HG02840 (cell line): ENCODE data around the gene KRTAP10-6.
"Not testable (repeated sequence)": the region's sequence is repeated elsewhere in the genome, so short reads cannot be mapped to it uniquely, and the experiment has no call there.

Source experiments
- ATAC-seq: cut with Tn5 transposase; IDR thresholded peaks from one replicate; pipeline ENCODE4 v1.9.1; 2021; ENCODE audit warnings: mild to moderate bottlenecking, moderate library complexity, moderate number of reproducible peaks; ENCODE audit not compliant: unreplicated experiment, low FRiP score

The KRTAP10-6 gene

DNA sequence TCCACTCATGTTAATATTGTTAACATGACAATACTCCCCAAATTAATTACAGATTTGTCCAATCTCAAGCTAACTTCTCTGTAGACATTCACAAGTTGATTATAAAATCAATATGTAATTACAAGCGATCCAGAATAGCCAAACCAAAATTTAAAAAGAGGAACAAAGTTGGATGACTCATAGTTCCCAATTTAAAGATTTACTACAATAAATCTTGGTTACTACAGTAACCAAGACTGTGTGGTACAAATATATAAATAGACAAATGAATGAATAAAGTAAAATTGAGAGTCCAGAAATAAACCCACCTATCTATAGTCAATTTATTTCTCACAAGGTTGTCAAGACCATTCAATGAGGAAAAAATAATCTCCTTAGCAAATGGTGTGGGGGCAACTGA, 25.9 kb downstream of the KRTAP10-6 start:
- ATAC-seq = no peak

DNA sequence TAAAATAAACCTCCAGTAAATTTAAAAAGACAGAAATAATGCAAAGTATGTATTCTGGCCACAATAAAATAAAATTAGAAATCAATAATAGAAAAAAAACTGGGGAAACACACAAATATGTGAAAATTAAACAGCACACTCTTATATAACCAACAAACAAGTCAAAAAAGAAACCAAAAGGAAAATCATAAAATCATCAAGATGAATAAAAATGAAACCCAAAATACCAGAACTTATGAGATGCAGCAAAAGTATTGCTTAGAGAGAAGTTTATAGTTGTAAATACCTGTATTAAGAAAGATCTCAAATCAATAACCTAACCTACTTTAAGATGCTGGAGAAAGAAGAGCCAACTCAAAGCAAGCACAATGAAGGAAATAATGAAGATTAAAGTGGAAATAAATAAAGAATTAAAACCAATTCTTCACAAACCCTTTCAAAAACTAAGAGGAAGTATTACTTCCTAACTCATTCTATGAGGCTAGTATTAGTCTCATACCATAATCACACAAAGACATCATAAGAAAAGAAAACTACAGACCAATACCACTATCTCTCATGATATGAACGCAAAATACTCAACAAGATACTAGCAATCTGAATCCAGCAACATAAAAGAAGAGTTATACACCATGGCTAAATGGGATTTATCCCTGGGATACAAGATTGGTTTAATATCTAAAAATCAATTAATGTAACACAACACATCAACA, 27.3 kb downstream of the KRTAP10-6 start:
- no peak for ATAC-seq

DNA sequence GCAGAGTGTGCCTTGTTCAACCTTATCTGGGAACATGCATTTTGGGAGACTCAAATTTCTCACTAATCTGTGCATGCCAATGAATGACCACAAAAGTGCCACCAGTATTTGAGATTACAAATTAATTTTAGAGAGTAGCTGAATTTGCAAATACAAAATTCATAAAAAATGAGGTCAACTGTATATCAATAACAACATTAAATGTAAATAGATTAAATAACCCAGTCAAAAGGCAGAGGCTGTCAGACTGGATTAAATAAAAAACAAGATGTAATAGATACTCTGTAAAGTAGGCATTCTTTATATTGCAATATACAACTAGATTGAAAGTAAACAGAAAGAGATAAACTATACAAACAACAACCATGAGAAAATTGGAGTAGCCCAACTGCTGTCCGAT, 28.2 kb downstream of the KRTAP10-6 start:
- no peak for ATAC-seq

DNA sequence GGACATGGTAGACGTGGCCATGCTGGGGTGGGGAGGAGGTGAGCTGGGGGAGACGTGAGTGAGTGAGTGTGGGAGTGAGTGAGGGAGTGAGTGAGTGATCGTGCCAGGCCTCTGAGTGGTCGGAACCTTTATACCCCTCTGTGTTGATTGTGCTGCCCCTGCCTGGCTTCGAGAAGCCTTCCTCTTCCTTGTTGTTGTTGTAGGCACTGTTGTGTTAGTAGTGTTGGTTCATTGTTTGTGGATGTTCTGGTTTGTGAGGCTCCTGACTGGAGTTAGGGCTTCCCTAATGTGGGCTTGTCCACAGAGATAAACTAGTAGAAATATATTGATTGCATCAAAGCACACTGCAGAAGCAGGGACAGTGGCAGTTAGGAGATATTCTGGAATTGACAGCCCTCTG, 33.6 kb downstream of the KRTAP10-6 start, which contains the start of gene KRTAP10-3:
TSS of gene KRTAP10-3 (minus strand) at position 101 of the 400 bp plus-strand sequence. CDS start at position 21, 80 bp downstream.
- ATAC-seq = no peak

DNA sequence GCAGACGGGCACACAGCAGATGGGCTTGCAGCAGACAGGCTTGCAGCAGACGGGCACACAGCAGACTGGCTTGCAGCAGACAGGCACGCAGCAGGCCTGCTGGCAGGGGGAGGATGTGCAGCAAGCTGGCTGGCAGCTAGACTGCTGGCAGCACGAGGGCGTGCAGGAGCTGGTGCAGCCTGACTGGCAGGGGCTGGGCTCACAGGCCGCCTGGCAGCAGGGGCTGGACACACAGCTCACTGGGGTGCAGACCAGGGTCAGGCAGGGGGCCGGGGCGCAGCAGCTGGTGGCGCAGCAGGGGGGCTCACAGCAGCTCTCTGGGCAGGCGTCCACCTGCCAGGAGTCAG, 34.0 kb downstream of the KRTAP10-6 start:
- ATAC-seq = not testable (repeated sequence)

DNA sequence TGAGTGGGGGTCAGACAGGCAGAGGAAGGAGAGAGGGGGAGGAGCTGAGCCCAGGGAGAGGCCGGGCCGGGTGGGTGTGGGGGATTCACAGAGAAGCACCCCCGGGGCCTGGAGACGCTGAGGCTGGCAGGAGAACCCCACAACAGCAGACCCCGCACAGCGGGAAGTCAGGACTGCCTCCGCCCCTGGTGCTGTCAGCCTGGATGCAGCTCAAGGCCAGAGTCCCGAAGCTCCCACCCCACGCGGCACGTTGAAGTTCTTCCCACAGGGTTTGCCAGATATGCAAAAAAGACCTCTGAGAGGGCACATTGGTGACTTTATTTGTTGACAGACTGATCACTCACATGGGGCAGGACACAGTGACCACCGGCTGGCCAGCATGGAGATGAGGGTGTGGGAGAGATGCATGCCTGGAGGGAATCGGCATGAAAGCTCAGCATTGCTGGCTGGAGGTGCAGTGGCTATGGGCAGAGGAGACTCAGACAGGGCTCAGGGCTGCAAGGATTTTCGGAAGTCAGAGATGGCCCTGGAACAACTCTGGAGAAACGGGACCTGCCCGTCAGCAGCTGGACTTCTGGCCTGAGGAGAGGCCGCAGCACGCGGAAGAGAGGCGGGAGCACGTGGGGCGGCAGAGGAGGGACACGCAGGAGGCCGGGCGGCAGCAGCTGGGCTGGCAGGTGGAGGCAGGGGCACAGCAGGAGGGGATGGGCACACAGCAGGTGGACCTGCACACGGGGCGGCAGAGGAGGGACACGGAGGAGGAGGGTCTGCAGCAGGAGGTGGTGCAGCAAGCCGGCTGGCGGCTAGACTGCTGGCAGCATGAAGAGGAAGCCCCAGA, 34.6 kb downstream of the KRTAP10-6 start:
- no peak for ATAC-seq

DNA sequence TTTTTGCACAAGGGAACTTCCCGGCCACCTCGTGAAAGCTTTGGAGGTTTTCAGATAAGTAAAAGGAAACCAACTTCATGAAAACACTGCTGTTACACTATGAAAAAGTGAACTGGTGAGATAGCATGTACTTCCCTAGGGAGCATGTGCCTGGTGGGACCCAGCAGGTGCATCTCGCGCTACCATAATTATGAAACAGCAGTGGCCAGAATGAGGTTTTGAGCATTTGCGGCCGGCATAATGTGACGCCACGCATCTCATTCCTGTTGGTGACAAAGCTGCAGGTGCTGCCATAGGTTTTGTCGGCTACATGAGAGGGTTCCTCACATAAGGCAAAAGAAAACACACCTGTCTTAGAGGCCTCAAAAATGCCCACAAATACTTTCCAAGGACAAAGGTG, 35.4 kb downstream of the KRTAP10-6 start:
- ATAC-seq = no peak

DNA sequence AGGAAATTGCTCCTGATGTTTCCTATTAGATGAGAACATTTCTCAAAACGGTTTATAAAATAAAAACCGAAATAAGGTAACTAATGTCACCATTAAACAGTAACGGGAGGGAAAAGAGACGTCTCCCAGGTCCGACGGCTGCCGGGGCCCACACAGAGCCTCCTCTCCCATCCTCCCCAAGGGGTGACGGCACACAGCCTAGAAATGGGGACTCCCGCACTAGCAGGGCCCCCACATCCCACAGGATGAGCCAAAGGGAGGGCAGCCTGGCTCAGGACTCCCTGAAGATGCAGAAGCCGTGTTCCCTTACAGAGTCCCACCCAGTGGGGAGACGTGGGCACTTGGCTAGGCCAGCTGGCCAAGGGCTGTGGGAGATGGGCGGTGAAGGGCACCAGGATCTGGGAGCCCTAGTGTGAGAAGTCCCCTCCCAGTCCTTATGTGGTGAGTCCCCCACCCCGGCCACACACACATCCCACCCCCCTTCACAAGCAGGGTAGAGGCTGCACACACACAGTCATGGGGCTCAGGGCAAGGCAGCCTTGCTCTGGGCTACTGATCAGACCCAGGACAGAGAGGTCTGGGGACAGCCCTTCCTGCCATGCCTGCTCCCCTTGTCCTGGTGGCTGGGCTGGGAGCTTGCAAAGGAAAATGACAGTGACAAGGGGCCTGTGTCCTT, 37.0 kb downstream of the KRTAP10-6 start:
- ATAC-seq = no peak

DNA sequence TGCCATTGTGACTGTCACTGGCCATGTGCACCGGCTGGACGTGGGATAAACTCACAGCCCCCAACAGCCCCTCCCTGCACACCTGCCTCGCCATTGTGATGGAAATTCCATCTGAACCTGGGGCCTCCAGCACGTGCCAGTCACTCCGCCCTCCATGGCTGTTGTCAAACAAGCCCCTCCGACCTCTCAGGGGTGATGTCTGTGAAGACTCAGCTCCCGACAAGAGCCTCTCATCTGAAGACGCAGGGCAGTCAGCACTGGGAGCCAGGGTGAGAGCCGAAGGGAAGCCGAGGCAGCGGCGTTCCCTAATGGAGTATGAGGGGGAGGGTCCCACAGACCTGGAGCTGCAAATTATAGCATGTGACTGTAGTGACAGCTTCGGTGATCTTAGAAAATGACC, 39.6 kb downstream of the KRTAP10-6 start:
- no peak for ATAC-seq

DNA sequence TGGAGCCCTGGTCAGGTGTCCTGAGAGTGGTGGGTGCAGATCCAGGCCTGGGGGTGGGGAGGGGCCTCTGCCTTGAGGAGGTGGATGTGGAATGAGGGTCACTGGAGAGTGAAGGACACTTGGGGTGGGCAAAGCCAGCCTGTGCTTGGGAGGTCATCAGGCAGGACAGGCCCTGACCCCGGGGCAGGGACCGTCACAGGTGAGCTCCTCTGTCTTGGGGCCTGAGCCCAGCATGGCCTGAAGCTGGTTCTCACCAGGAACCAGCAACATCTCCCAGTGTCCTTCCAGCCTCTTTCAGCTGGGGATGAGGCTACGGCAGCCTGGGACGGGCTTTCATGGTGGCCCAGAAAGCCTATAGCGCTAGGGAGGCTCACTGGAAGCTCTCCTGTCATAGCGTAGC, 40.2 kb downstream of the KRTAP10-6 start:
- no peak for ATAC-seq

DNA sequence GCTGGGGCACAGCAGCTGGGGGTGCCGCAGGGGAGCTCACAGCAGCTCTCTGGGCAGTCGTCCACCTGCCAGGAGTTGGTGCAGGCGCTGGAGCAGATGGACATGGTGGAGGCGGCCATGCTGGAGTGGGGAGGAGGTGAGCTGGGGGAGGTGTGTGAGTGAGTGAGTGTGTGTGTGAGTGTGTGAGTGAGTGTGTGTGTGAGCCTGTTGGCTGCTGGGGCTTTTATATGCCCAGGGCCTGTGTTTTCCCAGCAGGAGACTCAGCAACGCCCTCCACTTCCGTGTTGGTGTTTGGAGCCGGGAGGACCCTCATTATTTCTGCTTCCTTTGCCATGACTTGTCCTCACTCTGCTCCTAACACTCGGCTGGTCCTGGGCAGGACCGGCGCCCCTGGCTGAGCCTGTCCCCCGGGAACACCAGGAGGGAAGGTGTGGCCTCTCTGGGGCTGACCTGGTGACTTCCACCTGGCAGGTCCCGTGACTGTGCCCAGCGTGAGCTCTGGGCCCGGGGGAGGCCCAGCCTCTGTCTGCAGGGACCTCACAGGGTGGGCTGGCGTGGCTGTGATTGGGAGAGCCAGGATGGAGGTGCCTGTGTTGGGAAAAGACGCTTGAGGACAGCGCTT, 40.9 kb downstream of the KRTAP10-6 start, which contains the start of gene KRTAP10-2:
TSS of gene KRTAP10-2 (minus strand) at position 166 of the 622 bp plus-strand sequence. CDS start at position 119, 47 bp downstream.
- no peak for ATAC-seq

DNA sequence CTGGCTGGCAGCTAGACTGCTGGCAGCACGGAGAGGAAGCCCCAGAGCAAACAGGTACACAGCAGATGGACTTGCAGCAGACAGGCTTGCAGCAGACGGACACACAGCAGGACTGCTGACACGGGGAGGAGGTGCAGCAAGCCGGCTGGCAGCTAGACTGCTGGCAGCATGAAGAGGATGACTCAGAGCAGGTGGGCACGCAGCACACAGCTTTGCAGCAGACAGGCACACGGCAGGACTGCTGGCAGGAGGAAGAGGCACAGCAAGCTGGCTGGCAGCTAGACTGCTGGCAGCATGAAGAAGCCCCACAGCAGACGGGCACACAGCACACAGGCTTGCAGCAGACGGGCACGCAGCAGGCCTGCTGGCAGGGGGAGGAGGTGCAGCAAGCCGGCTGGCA, 41.5 kb downstream of the KRTAP10-6 start:
- ATAC-seq = no peak

DNA sequence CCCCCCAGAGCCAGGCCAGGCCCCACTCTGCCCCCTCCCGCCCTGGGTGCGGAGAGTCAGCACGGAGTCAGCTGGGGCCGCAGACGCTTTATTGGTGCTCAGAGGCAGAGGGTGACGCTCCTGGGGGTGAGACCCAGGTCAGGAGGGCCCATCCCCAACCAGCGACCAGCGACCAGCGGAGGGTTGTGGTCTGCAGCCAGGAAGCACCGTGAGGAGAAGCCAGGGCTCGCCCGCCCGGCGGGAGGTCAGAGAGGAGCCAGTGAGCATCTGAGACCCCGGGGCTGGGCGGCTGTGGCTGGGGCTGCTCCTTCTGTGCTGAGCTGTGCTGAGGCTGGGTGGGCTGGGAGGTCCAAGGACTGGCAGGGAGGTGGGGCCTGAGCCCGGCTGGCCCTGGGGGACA, 42.0 kb downstream of the KRTAP10-6 start:
- not testable (repeated sequence) for ATAC-seq

DNA sequence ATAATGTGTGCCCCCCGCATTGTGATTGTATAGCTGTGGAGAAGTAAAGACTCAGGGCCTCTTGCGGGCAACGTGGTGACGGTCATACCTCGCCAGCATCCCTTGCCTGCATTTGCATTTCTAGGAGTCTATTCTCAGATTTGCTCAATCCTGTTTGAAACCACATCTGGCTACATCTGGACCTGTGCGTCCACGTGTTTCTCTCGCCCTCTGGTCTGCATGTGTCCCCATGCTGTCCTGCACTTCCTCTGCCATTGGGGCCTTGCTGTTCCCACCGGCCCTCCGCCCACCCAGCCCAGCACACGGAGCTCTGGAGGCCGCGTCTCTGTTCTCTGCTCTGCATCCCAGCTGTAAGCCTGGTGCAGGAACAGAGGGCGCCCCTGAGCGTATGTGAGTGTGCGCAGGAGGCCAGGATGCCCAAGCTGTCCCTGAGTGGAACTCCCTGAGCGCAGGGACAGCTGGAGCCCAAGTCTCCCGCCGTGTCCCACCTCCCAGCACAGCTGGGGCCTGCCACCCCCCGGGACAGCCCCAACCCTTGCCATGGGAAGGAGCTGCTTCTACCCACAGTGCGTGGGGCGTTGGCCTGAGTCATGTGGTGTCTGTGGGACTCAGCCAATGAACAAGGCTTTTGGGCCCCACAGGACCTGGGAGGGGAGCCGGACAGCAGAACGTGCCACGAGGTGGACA, 42.6 kb downstream of the KRTAP10-6 start:
- ATAC-seq = no peak

DNA sequence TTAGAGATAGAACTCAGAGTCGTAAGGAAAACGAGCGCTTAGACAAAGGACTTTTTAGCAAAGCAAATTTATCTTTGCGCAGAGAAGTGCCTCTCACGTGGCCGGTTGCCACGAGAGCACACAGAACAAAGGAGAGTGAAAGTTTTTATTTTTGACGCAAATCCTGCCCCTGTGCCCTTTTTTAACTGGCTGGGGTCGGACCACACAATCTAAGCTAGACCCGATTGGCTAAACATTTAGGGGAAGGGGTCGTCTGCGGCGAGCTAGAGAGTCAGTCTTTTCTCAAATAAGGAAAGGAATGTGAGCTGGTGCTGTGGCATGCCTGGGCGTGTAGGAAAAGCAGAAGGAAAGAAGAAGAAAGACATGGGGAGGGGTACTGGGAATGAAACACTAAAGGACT, 43.4 kb downstream of the KRTAP10-6 start:
- ATAC-seq = no peak

DNA sequence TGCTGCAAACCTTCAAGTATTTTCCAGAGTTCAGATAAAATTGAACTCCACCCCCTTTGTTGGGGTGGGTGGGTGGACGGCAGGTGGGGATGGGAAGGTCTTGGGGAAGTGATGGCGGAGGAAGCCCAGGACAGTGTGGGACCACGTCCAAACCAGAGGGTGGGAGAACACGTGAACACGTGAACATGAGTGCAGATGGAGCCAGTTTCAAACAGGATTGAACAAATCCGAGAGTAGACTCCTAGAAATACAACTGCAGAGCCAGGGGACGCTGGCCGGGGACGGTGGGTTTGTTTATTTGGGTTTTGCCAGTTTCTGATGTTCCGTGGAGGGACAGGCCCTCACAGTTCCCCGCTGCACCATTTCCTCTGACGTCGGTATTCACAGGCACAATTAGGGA, 43.9 kb downstream of the KRTAP10-6 start:
- no peak for ATAC-seq

DNA sequence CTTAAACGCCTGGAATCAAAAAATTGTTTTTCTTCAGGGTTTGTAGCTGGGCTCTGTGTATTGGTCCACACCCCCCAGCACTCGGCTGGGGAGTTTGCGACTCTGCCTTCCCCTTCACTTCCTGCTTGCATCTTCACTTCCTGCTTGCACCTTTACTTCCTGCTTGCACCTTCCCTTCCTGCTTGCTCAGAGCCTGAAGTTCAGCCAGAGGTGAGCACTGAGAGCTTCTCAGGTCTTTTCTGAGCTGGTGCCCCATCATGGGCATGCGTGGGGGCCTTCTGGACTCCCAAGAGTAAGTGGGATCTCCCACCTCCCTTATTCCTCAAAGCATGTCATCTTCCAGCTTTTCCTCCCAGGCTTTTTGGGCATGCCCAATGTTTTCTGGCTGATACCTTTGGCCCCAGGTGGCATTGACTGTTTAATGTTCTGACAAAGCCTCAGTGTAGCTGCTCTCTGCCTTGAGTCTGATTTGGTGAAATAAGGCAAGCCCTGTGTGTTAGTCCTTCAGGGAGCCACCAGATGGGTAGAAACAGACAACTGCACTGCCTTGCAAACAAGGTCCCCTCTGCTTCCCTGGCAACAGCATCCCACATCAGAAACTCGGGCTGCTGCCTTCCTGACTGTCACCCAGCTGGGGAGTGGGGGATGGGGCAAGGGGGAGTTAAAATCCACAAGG, 44.5 kb downstream of the KRTAP10-6 start:
- no peak for ATAC-seq

DNA sequence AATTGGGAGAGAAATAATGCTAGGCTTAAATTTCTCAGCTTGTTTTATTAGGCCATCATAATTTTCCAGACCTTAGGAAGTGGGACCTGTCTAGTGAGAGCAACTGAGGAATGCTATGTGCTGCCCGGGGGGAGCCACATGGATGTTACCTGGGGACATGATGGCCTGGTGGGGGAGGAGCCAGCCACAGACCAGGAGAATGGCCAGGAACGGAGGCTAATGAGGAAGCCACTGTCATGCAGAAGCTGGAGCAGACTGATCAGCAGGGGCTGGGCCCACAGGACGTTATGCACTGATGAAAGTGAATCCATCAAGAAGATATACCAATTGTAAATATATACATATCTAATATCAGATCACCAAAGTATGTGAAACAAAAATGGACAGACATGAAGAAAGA, 47.7 kb downstream of the KRTAP10-6 start:
- ATAC-seq = no peak

DNA sequence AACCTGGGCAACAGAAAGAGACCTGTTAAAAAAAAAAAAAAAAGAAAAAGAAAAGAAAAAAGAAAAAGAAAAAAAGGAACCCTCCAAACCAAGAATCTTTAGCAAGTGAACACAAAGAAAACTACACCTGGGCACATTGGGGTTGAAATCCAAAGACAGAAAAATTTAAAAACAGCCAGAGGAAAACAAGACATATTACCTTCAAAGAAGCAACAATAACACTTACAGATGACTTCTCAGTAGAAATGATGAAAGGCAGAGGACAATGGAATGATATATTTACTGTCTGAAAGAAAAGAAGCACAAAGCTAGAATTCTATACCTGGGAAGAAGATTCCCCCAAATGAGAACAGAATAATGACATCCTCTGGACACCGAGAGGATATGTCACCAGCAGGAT, 49.6 kb downstream of the KRTAP10-6 start:
- no peak for ATAC-seq
